Measurements from ENCODE around the gene HECW1.

The HECW1 gene

GRCh38 chr7:43461349-43462024 lies 349.0 kb downstream of the HECW1 start:
- H3K4me3 Mint-ChIP-seq: no peak overlapping the region
- ATAC-seq: no peak
- peaks cover 34% of the 10 kb centered on the region for H3K27me3 Mint-ChIP-seq
- no peaks in the 10 kb centered on the region for H3K4me1 Mint-ChIP-seq
- H3K9me3 Mint-ChIP-seq: no peaks in the 10 kb centered on the region
- no peaks in the 10 kb centered on the region for H3K36me3 Mint-ChIP-seq
- H3K27ac Mint-ChIP-seq: no peak overlapping the region

GRCh38 chr7:43462836-43463235 lies 350.4 kb downstream of the HECW1 start:
- H3K36me3 Mint-ChIP-seq: no peaks in the 10 kb centered on the region
- H3K4me1 Mint-ChIP-seq: no peaks in the 10 kb centered on the region
- ATAC-seq: no peak
- no peaks in the 10 kb centered on the region for H3K9me3 Mint-ChIP-seq
- no peak overlapping the region for H3K4me3 Mint-ChIP-seq
- peaks cover 43% of the 10 kb centered on the region for H3K27me3 Mint-ChIP-seq
- no peak overlapping the region for H3K27ac Mint-ChIP-seq

- H3K9me3 Mint-ChIP-seq: no peaks in the 10 kb centered on the region
- no peak overlapping the region for H3K4me3 Mint-ChIP-seq
- no peaks in the 10 kb centered on the region for H3K4me1 Mint-ChIP-seq
- ATAC-seq: no peak
- peaks cover 46% of the 10 kb centered on the region for H3K27me3 Mint-ChIP-seq
- H3K27ac Mint-ChIP-seq: no peak overlapping the region
- H3K36me3 Mint-ChIP-seq: no peaks in the 10 kb centered on the region
Measured at GRCh38 chr7:43463401-43463980, 351.0 kb downstream of the HECW1 start.

GRCh38 chr7:43465581-43466554 lies 353.4 kb downstream of the HECW1 start:
- H3K27me3 Mint-ChIP-seq: peaks cover 54% of the 10 kb centered on the region

GRCh38 chr7:43467406-43467805 lies 355.0 kb downstream of the HECW1 start:
- H3K27me3 Mint-ChIP-seq: peaks cover 52% of the 10 kb centered on the region
- no peak overlapping the region for H3K4me3 Mint-ChIP-seq
- no peaks in the 10 kb centered on the region for H3K36me3 Mint-ChIP-seq
- no peaks in the 10 kb centered on the region for H3K4me1 Mint-ChIP-seq
- ATAC-seq: no peak
- no peaks in the 10 kb centered on the region for H3K9me3 Mint-ChIP-seq
- H3K27ac Mint-ChIP-seq: no peak overlapping the region

More at GRCh38 chr7:43465581-43466554, 353.4 kb downstream of the HECW1 start:
- Mint-ChIP-seq H3K9me3 (no peaks in the 10 kb centered on the region), H3K4me3 (no peak overlapping the region), H3K4me1 (no peaks in the 10 kb centered on the region), H3K27ac (peak overlapping the region; percentile 28), H3K36me3 (no peaks in the 10 kb centered on the region)
- ATAC-seq: no peak

GRCh38 chr7:43467846-43468245 lies 355.4 kb downstream of the HECW1 start:
- no peaks in the 10 kb centered on the region for H3K36me3 Mint-ChIP-seq
- no peak overlapping the region for H3K27ac Mint-ChIP-seq
- H3K4me1 Mint-ChIP-seq: no peaks in the 10 kb centered on the region
- no peak overlapping the region for H3K4me3 Mint-ChIP-seq
- no peaks in the 10 kb centered on the region for H3K9me3 Mint-ChIP-seq
- peak; percentile 36 for ATAC-seq
- peaks cover 48% of the 10 kb centered on the region for H3K27me3 Mint-ChIP-seq

GRCh38 chr7:43469051-43469450 lies 356.6 kb downstream of the HECW1 start:
- ATAC-seq: no peak
- Mint-ChIP-seq H3K36me3 (no peaks in the 10 kb centered on the region), H3K27me3 (peaks cover 45% of the 10 kb centered on the region), H3K4me3 (no peak overlapping the region), H3K9me3 (no peaks in the 10 kb centered on the region), H3K27ac (no peak overlapping the region), H3K4me1 (no peaks in the 10 kb centered on the region)

GRCh38 chr7:43470110-43470509 lies 357.7 kb downstream of the HECW1 start:
- Mint-ChIP-seq H3K27me3 (peaks cover 44% of the 10 kb centered on the region), H3K4me1 (no peaks in the 10 kb centered on the region), H3K27ac (no peak overlapping the region), H3K4me3 (no peak overlapping the region), H3K36me3 (no peaks in the 10 kb centered on the region), H3K9me3 (no peaks in the 10 kb centered on the region)
- ATAC-seq: no peak

- no peak overlapping the region for H3K4me3 Mint-ChIP-seq
- ATAC-seq: no peak
- no peak overlapping the region for H3K27ac Mint-ChIP-seq
- peaks cover 6% of the 10 kb centered on the region for H3K4me1 Mint-ChIP-seq
- peaks cover 10% of the 10 kb centered on the region for H3K27me3 Mint-ChIP-seq
- no peaks in the 10 kb centered on the region for H3K36me3 Mint-ChIP-seq
- no peaks in the 10 kb centered on the region for H3K9me3 Mint-ChIP-seq
Measured at GRCh38 chr7:43475983-43476382, 363.5 kb downstream of the HECW1 start.

GRCh38 chr7:43476896-43477295 lies 364.4 kb downstream of the HECW1 start:
- Mint-ChIP-seq H3K4me3 (no peak overlapping the region), H3K36me3 (no peaks in the 10 kb centered on the region), H3K27ac (no peak overlapping the region), H3K4me1 (peaks cover 6% of the 10 kb centered on the region), H3K9me3 (no peaks in the 10 kb centered on the region), H3K27me3 (peaks cover 10% of the 10 kb centered on the region)
- no peak for ATAC-seq

- H3K36me3 Mint-ChIP-seq: no peaks in the 10 kb centered on the region
- ATAC-seq: no peak
- no peaks in the 10 kb centered on the region for H3K9me3 Mint-ChIP-seq
- no peak overlapping the region for H3K27ac Mint-ChIP-seq
- H3K27me3 Mint-ChIP-seq: no peaks in the 10 kb centered on the region
- H3K4me1 Mint-ChIP-seq: peaks cover 6% of the 10 kb centered on the region
- H3K4me3 Mint-ChIP-seq: no peak overlapping the region
Measured at GRCh38 chr7:43479042-43479441, 366.6 kb downstream of the HECW1 start.

- no peaks in the 10 kb centered on the region for H3K27me3 Mint-ChIP-seq
- ATAC-seq: no peak
- H3K36me3 Mint-ChIP-seq: no peaks in the 10 kb centered on the region
- H3K9me3 Mint-ChIP-seq: no peaks in the 10 kb centered on the region
- peaks cover 6% of the 10 kb centered on the region for H3K4me1 Mint-ChIP-seq
- H3K4me3 Mint-ChIP-seq: no peak overlapping the region
- no peak overlapping the region for H3K27ac Mint-ChIP-seq
Measured at GRCh38 chr7:43479543-43479942, 367.1 kb downstream of the HECW1 start.

GRCh38 chr7:43480581-43480980 lies 368.1 kb downstream of the HECW1 start:
- Mint-ChIP-seq H3K4me3 (no peak overlapping the region), H3K4me1 (peaks cover 6% of the 10 kb centered on the region), H3K27ac (no peak overlapping the region), H3K36me3 (no peaks in the 10 kb centered on the region), H3K27me3 (no peaks in the 10 kb centered on the region), H3K9me3 (no peaks in the 10 kb centered on the region)
- ATAC-seq: no peak

GRCh38 chr7:43481902-43482678 lies 369.6 kb downstream of the HECW1 start:
- ATAC-seq: no peak
- no peaks in the 10 kb centered on the region for H3K9me3 Mint-ChIP-seq
- H3K4me3 Mint-ChIP-seq: no peak overlapping the region
- no peaks in the 10 kb centered on the region for H3K36me3 Mint-ChIP-seq
- no peak overlapping the region for H3K27ac Mint-ChIP-seq
- H3K27me3 Mint-ChIP-seq: no peaks in the 10 kb centered on the region
- H3K4me1 Mint-ChIP-seq: peaks cover 6% of the 10 kb centered on the region
